OCI-M1 (cell line): ENCODE data around the gene TK2.
"Not testable (repeated sequence)": the region's sequence is repeated elsewhere in the genome, so short reads cannot be mapped to it uniquely, and the experiment has no call there.

Experiments used
- DNase-seq: peaks from one replicate; lab custom pipeline; 2025; lab: John Stamatoyannopoulos, UW

Gene TK2

GRCh38 chr16:66468321-66468965 is 81.5 kb downstream of the TK2 start:
- no peak for DNase-seq

DNA sequence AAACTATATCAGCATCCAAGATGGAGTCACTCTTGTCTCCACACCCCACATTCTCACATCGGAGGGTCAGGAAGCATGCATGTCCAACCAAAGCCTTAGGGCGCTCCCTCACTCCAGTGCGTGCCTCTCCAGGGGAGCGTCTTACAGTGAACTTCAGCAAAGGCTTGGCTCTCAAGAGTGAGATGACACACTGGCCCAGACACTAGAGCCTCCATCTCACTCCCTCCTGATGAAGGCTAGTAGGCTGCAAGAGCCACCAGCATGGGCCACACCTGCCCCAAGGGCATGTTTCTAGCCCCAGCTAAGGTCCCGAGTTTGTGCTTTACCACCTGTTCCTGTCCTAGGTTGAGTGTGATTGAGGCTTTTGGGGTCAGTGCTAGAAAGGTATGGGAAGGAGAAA is 82.3 kb downstream of the TK2 start:
- DNase-seq = no peak

DNA sequence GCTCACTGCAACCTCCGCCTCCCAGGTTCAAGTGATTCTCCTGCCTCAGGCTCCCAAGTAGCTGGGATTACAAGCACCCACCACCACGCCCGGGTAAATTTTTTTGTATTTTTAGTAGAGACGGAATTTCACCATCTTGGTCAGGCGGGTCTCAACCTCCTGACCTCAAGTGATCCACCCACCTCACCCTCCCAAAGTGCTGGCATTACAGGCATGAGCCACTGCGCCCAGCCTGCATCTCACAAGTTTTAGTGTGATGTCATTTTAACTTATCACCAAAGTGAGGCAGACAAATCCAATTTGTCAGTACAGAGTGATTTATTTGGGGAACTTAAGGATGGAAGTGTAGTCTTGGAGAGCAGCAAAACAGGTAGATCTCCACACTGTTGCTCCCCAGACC is 83.3 kb downstream of the TK2 start:
- DNase-seq = not testable (repeated sequence)

DNA sequence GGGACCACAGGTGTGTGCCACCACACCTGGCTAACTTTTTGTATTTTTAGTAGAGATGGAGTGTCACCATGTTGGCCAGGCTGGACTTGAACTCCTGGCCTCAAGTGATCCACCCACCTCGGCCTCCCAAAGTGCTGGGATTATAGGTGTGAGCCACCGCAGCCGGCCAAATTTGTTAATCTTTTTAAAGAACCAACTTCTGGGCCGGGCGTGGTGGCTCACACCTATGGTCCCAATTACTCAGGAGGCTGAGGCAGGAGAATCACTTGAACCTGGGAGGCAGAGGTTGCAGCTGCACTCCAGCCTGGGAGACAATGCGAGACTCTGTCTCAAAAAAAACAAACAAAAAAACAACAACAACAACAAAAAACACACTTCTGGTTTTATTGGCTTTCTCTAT is 84.0 kb downstream of the TK2 start:
- DNase-seq = not testable (repeated sequence)

- no peak for DNase-seq
Measured at GRCh38 chr16:66462912-66463311, 87.0 kb downstream of the TK2 start.

DNA sequence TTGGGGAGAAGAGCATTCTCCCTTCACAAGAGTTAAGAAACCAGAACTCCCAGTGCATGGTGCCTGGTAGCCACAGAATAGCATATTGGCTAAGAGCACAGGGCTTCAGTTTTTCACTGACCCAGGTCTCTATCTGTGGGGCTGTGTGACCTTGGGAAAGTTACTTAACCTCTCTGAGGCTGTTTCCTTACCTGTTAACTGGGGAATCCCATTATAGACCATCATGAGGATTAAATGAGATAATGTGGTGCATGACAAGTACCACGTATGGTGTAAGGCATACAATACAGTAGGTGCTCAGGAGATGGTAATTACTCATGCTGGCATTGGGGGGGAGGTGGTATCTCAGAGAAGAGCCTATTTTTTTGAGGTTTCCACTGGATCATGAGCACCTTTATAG is 89.2 kb downstream of the TK2 start:
- no peak for DNase-seq

DNA sequence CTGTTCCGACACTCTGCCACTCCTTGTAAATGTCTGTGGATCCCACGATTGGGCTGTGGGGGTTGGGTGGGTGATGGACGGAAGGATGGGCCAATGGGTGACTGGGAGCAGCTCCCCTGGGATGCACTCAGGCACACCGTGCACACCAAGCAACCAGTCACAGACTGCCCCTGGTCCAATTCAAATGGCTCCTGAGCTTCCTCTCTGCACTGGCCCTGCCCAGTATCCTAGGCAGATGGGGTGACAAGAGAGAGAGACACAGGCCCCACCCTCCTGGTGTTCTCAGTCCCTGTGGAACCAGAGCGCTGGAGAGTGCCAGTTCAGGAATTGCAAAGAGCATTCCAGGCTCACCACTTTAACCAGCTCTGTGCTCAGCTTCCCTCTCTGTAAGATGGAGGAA is 90.0 kb downstream of the TK2 start:
- no peak for DNase-seq

GRCh38 chr16:66458853-66459252 is 91.1 kb downstream of the TK2 start:
- no peak for DNase-seq

- no peak for DNase-seq
Measured at GRCh38 chr16:66458292-66458691, 91.6 kb downstream of the TK2 start.
